Measurements from ENCODE around the gene DOCK1.

DOCK1 gene

DNA sequence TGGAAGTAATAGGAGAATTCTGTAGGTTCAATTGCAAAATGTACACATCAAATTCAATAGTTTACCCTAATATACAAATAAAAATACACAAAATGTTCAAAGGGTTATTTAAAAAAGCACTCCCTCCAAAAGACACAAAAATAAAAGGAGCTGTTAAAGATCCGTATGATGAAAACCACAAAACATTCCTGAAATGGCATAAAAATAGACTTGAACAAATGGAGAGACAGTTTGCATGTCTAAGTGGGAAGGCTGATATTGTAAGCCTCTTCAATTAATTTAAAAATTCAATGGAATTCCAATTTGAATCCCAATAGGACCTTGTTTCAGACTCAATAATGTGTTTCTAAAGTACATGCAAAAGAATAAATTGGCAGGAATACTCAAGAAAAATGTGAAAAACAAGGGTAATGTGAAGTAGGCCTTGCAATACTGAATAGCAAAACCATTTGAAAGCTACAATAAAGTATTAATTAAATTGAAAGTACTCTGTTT is 329.1 kb downstream of the DOCK1 start:
- DNase-seq (ENCODE audit: low read depth in 2 of 2), result no peak
- no peak overlapping the region for H3K4me3 ChIP-seq (replicated peaks in 1 of 2; ENCODE audit: low read depth in 2 of 2, low read length in 2 of 2)
- TF ChIP-seq, protein P1, sequence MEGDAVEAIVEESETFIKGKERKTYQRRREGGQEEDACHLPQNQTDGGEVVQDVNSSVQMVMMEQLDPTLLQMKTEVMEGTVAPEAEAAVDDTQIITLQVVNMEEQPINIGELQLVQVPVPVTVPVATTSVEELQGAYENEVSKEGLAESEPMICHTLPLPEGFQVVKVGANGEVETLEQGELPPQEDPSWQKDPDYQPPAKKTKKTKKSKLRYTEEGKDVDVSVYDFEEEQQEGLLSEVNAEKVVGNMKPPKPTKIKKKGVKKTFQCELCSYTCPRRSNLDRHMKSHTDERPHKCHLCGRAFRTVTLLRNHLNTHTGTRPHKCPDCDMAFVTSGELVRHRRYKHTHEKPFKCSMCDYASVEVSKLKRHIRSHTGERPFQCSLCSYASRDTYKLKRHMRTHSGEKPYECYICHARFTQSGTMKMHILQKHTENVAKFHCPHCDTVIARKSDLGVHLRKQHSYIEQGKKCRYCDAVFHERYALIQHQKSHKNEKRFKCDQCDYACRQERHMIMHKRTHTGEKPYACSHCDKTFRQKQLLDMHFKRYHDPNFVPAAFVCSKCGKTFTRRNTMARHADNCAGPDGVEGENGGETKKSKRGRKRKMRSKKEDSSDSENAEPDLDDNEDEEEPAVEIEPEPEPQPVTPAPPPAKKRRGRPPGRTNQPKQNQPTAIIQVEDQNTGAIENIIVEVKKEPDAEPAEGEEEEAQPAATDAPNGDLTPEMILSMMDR (IDR thresholded peaks at IDR 0.05; ENCODE audit: low read depth, low read length), result no peak

- TF ChIP-seq, protein P1 (IDR thresholded peaks at IDR 0.05; ENCODE audit: low read depth, low read length), result no peak
- DNase-seq (ENCODE audit: low read depth in 2 of 2), result no peak
- no peak overlapping the region for H3K4me3 ChIP-seq (replicated peaks in 1 of 2; ENCODE audit: low read depth in 2 of 2, low read length in 2 of 2)
These were observed 331.0 kb downstream of the DOCK1 start for GRCh38 chr10:127236266-127236665.

GRCh38 chr10:127242914-127243313 is 337.7 kb downstream of the DOCK1 start:
- H3K4me3 ChIP-seq (replicated peaks in 1 of 2; ENCODE audit: low read depth in 2 of 2, low read length in 2 of 2), result no peak overlapping the region
- TF ChIP-seq, protein P1 (IDR thresholded peaks at IDR 0.05; ENCODE audit: low read depth, low read length), result no peak
- DNase-seq (ENCODE audit: low read depth in 2 of 2), result no peak

- H3K4me3 ChIP-seq (replicated peaks in 1 of 2; ENCODE audit: low read depth in 2 of 2, low read length in 2 of 2), result no peak overlapping the region
- DNase-seq (ENCODE audit: low read depth in 2 of 2), result peak; percentile 40 to 51
- TF ChIP-seq, protein P1 (IDR thresholded peaks at IDR 0.05; ENCODE audit: low read depth, low read length), result peak; percentile 73
These were observed 338.5 kb downstream of the DOCK1 start for GRCh38 chr10:127243490-127244272.

- H3K4me3 ChIP-seq (replicated peaks in 1 of 2; ENCODE audit: low read depth in 2 of 2, low read length in 2 of 2), result no peak overlapping the region
- TF ChIP-seq, protein P1 (IDR thresholded peaks at IDR 0.05; ENCODE audit: low read depth, low read length), result no peak
- DNase-seq (ENCODE audit: low read depth in 2 of 2), result no peak
These were observed 340.2 kb downstream of the DOCK1 start for GRCh38 chr10:127245456-127245855.

DNA sequence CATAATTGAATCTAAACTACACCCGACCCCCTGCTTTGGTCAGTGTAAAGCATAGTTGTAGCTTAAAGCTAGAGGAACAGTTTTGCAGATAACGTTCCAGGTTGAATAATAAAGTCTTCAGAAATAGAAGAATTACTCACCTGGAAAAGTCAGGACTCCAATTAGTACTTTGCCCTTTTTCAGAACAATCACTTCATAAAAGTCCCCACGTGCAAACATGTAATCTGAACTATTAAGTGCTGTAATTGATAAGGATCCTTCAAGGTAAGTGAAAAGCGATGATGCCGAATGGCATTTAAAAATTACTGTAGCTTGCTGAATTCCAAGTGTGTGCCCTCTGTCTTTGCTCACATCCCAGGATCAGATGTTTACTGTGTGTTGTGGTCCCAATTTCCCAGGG is 344.8 kb downstream of the DOCK1 start:
- TF ChIP-seq, protein P1 (IDR thresholded peaks at IDR 0.05; ENCODE audit: low read depth, low read length), result no peak
- DNase-seq (ENCODE audit: low read depth in 2 of 2), result no peak
- no peak overlapping the region for H3K4me3 ChIP-seq (replicated peaks in 1 of 2; ENCODE audit: low read depth in 2 of 2, low read length in 2 of 2)
